ENCODE data around the gene CCDC183.

- TF ChIP-seq CTCF (conservative IDR thresholded peaks at IDR 0.05 in 1 of 2, IDR thresholded peaks at IDR 0.05 in 1 of 2; ENCODE audit: extremely low read depth in 1 of 2, insufficient read depth in 1 of 2, low read depth in 1 of 2, low read length in 2 of 2) (no peak), EZH2 (IDR thresholded peaks at IDR 0.05; ENCODE audit: borderline replicate concordance, low read length) (no peak)
Measured at GRCh38 chr9:136835932-136836904, 40.1 kb downstream of the CCDC183 start.
